Endothelial cell of umbilical vein (primary cell): ENCODE measurements around the gene HOXB5.

ENCODE experiments used
- POLR2A ChIP-seq: IDR thresholded peaks from 2 replicates; pipeline ENCODE4 v1.6.1; 2012; ENCODE audit warnings: low read depth, mild to moderate bottlenecking, control low read depth, low read length
- TF ChIP-seq, protein P1 (sequence below), 2 donors: IDR thresholded peaks; 1 replicate in 1 of 2; 2 replicates in 1 of 2; pipeline ENCODE4 v1.5.1; 2011; ENCODE audit warnings: low read length in 2 of 2, mild to moderate bottlenecking in 2 of 2, moderate library complexity in 2 of 2, control low read depth in 1 of 2, inconsistent platforms in 1 of 2, low read depth in 1 of 2; ENCODE audit not compliant: insufficient read depth in 1 of 2; ENCODE audit errors: extremely low read depth in 1 of 2

DNA sequence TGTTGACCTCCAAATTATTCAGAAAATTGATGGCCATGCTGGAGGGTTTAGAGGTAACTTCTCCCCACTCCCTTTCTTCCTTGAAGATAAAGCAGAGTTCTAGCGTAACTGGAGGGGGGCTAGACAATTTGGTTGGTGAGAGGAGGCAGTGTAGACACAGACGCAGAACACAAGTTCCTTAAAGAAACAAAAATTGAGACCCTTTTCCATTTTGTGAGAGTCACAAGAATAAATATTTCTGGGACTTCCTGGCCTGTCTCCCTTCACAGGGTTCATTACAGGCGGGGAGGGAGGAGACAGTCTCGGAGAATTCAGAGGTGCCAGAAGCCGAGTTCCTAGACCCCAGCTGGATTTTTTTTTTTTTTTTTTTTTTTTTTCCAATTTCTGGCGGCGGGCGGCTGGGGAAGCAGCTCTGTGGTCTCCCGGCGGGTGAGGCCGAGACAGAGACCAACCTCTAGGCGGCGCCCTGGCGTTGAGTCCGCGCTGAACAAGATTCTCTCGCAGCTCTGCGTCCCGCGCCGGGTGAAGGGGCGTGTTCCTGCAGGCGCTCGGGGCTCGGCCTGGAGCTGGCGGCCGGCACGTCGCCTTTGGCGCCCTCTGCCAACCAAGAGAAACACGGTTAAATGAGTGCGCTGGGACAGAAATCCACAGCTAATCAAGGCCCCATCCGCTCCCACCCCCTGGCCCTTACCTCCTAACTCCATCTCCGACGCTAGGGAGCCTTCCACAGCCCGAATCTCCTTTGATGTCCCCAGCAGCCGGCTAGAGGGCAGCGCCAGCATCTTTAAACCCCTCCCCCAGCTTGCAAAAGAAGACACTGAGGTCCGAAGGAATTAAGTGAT is 42.8 kb upstream of the HOXB5 start:
- TF ChIP-seq, protein P1, sequence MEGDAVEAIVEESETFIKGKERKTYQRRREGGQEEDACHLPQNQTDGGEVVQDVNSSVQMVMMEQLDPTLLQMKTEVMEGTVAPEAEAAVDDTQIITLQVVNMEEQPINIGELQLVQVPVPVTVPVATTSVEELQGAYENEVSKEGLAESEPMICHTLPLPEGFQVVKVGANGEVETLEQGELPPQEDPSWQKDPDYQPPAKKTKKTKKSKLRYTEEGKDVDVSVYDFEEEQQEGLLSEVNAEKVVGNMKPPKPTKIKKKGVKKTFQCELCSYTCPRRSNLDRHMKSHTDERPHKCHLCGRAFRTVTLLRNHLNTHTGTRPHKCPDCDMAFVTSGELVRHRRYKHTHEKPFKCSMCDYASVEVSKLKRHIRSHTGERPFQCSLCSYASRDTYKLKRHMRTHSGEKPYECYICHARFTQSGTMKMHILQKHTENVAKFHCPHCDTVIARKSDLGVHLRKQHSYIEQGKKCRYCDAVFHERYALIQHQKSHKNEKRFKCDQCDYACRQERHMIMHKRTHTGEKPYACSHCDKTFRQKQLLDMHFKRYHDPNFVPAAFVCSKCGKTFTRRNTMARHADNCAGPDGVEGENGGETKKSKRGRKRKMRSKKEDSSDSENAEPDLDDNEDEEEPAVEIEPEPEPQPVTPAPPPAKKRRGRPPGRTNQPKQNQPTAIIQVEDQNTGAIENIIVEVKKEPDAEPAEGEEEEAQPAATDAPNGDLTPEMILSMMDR (IDR thresholded peaks at IDR 0.05; ENCODE audit: extremely low read depth in 1 of 2, insufficient read depth in 1 of 2, low read depth in 1 of 2, low read length in 2 of 2), result peak; percentile 89 to 96
- TF ChIP-seq POLR2A, result no peak
